Keratinocyte (primary cell): ENCODE results near the gene KCNH1. TPM values are rescaled to one million over a fixed set of nuclear protein-coding genes. Genes with fewer than 3 reads are reported as not detected.

Experiments
- DNase-seq: peaks from one replicate; pipeline ENCODE4 v3.0.0-alpha.2; 2011; ENCODE audit warnings: low read depth, missing footprints, low spot score
- FAIRE-seq: peaks from 2 replicates; lab custom pipeline; 2011; peaks lifted over from hg19 to GRCh38; lab: Jason Lieb, UNC
- H2AFZ ChIP-seq: 2 replicates; pipeline ENCODE4 v1.6.0; 2012; ENCODE audit warnings: low read length, control low read depth, inconsistent platforms; ENCODE audit not compliant: control insufficient read depth
- H3K27ac ChIP-seq: 2 replicates; pipeline ENCODE4 v1.5.1; 2011; ENCODE audit warnings: low read length; ENCODE audit not compliant: control insufficient read depth, insufficient read depth
- H3K27me3 ChIP-seq: 3 replicates; pipeline ENCODE4 v1.6.0; 2011; ENCODE audit warnings: low read length; ENCODE audit not compliant: control insufficient read depth, insufficient read depth; ENCODE audit errors: extremely low read depth
- H3K36me3 ChIP-seq, 2 experiments: 2 replicates in 1 of 2; 3 replicates in 1 of 2; pipeline ENCODE4 v1.5.1; 2011; ENCODE audit warnings: low read length in 2 of 2, mild to moderate bottlenecking in 1 of 2; ENCODE audit not compliant: control insufficient read depth in 2 of 2, insufficient read depth in 2 of 2; ENCODE audit errors: extremely low read depth in 1 of 2
- H3K4me1 ChIP-seq: 3 replicates; pipeline ENCODE4 v1.5.1; 2011; ENCODE audit warnings: low read length; ENCODE audit not compliant: control insufficient read depth, insufficient read depth; ENCODE audit errors: extremely low read depth
- H3K4me2 ChIP-seq: 3 replicates; pipeline ENCODE4 v1.6.0; 2011; ENCODE audit warnings: low read depth, low read length; ENCODE audit not compliant: control insufficient read depth, insufficient read depth; ENCODE audit errors: extremely low read depth
- H3K4me3 ChIP-seq, 3 experiments: fragments of 200-600 bp in 1 of 3; sonication (generic) in 1 of 3; 2 replicates in 2 of 3; 3 replicates in 1 of 3; pipeline ENCODE4 v1.5.1; 2011 to 2016; ENCODE audit warnings: low read length in 3 of 3, mild to moderate bottlenecking in 3 of 3, control low read depth in 2 of 3, inconsistent platforms in 1 of 3, low read depth in 1 of 3, mixed read lengths in 1 of 3, mixed run types in 1 of 3, moderate library complexity in 1 of 3; ENCODE audit not compliant: control insufficient read depth in 2 of 3, insufficient read depth in 2 of 3; ENCODE audit errors: extremely low read depth in 1 of 3
- H3K79me2 ChIP-seq: 2 replicates; pipeline ENCODE4 v1.6.0; 2012; ENCODE audit warnings: low read length; ENCODE audit not compliant: control insufficient read depth, insufficient read depth
- H3K9ac ChIP-seq: 3 replicates; pipeline ENCODE4 v1.6.0; 2011; ENCODE audit warnings: low read length; ENCODE audit not compliant: control insufficient read depth, insufficient read depth; ENCODE audit errors: extremely low read depth
- H3K9me1 ChIP-seq: 3 replicates; pipeline ENCODE4 v1.6.0; 2011; ENCODE audit warnings: low read length; ENCODE audit not compliant: control insufficient read depth, insufficient read depth; ENCODE audit errors: extremely low read depth
- H3K9me3 ChIP-seq: 2 replicates; pipeline ENCODE4 v1.5.1; 2012; ENCODE audit warnings: low read depth, low read length; ENCODE audit not compliant: control insufficient read depth
- H4K20me1 ChIP-seq: 3 replicates; pipeline ENCODE4 v1.6.0; 2011; ENCODE audit warnings: low read length; ENCODE audit not compliant: control insufficient read depth, insufficient read depth; ENCODE audit errors: extremely low read depth
- CTCF ChIP-seq, 3 experiments: IDR thresholded peaks in 1 of 3; conservative IDR thresholded peaks in 1 of 3; optimal IDR thresholded peaks in 1 of 3; 2 replicates in 2 of 3; 3 replicates in 1 of 3; pipeline versions ENCODE3 to v1.5.1; 2011; ENCODE audit warnings: low read length in 3 of 3, mild to moderate bottlenecking in 3 of 3, moderate library complexity in 2 of 3, control low read depth in 1 of 3, inconsistent platforms in 1 of 3; ENCODE audit not compliant: insufficient read depth in 2 of 3; ENCODE audit errors: extremely low read depth in 1 of 3
- EZH2 ChIP-seq: IDR thresholded peaks from one replicate; pipeline ENCODE4 v1.6.1; 2012; ENCODE audit warnings: inconsistent platforms, mild to moderate bottlenecking, low read length, moderate library complexity
- dilution Hi-C: fragments of 300-500 bp; cut with MboI; formaldehyde crosslinking; loops from one replicate; pipeline ENCODE4 v1.7.0; 2020; ENCODE audit warnings: low sequenced_read_pairs; ENCODE audit not compliant: extremely low pct_ligation_motif_present
- polyA plus RNA-seq, 5 experiments: library from polyadenylated mRNA; depleted of rRNA in 3 of 5; stranded (reverse) in 3 of 5; stranded (forward) in 1 of 5; unstranded in 1 of 5; fragments of >200 nt; gene quantifications; 1 replicate in 1 of 5; 2 replicates in 3 of 5; 3 replicates in 1 of 5; pipeline versions ENCODE4 v1.2.1 to v1.2.3, GENCODE V29; 2011 to 2012; ENCODE audit warnings: missing spikeins in 2 of 5, low read depth in 1 of 5, low replicate concordance in 1 of 5

The KCNH1 gene
- polyA plus RNA-seq, 1 donor (not counting 4 experiments of a cell fraction or from before 2014, with no cell fraction given) = not detected

GRCh38 chr1:210739627-210740026 is 394.3 kb downstream of the KCNH1 start:
- no peaks in the 10 kb centered on the region for H3K9me3 ChIP-seq
- no peak overlapping the region for H3K4me2 ChIP-seq
- no peaks in the 10 kb centered on the region for H3K79me2 ChIP-seq
- H3K9me1 ChIP-seq = no peaks in the 10 kb centered on the region
- H3K9ac ChIP-seq = no peak overlapping the region
- no peak for FAIRE-seq
- no peaks in the 10 kb centered on the region for H3K36me3 ChIP-seq
- H3K27ac ChIP-seq = no peak overlapping the region
- no peaks in the 10 kb centered on the region for H4K20me1 ChIP-seq
- H3K4me3 ChIP-seq = no peak overlapping the region
- no peaks in the 10 kb centered on the region for H3K4me1 ChIP-seq
- no peaks in the 10 kb centered on the region for H3K27me3 ChIP-seq
- dilution Hi-C loops = no loop called here
- H2AFZ ChIP-seq = no peak overlapping the region
- TF ChIP-seq EZH2 (no peak), CTCF (optimal IDR thresholded peaks at IDR 0.05 in 1 of 3, IDR thresholded peaks at IDR 0.05 in 1 of 3, conservative IDR thresholded peaks at IDR 0.05 in 1 of 3; ENCODE audit: extremely low read depth in 1 of 3, insufficient read depth in 2 of 3, low read length in 3 of 3) (no peak)
- no peak for DNase-seq

GRCh38 chr1:210738256-210738655 is 395.7 kb downstream of the KCNH1 start:
- FAIRE-seq (no peak), DNase-seq (no peak)
- Histone ChIP-seq H3K79me2 (no peaks in the 10 kb centered on the region), H3K27ac (no peak overlapping the region), H3K36me3 (no peaks in the 10 kb centered on the region), H3K4me2 (no peak overlapping the region), H3K4me3 (no peak overlapping the region), H3K27me3 (no peaks in the 10 kb centered on the region), H3K9ac (no peak overlapping the region), H3K9me3 (no peaks in the 10 kb centered on the region), H4K20me1 (no peaks in the 10 kb centered on the region), H3K4me1 (no peaks in the 10 kb centered on the region), H3K9me1 (no peaks in the 10 kb centered on the region), H2AFZ (no peak overlapping the region)
- dilution Hi-C loops = no loop called here
- TF ChIP-seq CTCF (optimal IDR thresholded peaks at IDR 0.05 in 1 of 3, IDR thresholded peaks at IDR 0.05 in 1 of 3, conservative IDR thresholded peaks at IDR 0.05 in 1 of 3; ENCODE audit: extremely low read depth in 1 of 3, insufficient read depth in 2 of 3, low read length in 3 of 3) (no peak), EZH2 (no peak)
